Glomerular visceral epithelial cell (primary cell): ENCODE measurements around the gene ILF2.
A peak's percentile ranks its signal among the peaks of the same experiment; 100 is the strongest.
"Not testable (repeated sequence)": the region's sequence is repeated elsewhere in the genome, so short reads cannot be mapped to it uniquely, and the experiment has no call there.

ENCODE experiments used
- DNase-seq: peaks from one replicate; pipeline ENCODE4 v3.0.0-alpha.2; 2016; ENCODE audit errors: extremely low spot score

ILF2 gene

GRCh38 chr1:153670859-153671627 is at the start of gene ILF2:
ILF2 (minus strand) TSS chr1:153670993; CDS start chr1:153670922, 71 bp downstream.
- DNase-seq, result peak; percentile 100

GRCh38 chr1:153717330-153717729 is 46.5 kb upstream of the ILF2 start:
- DNase-seq, result no peak

- not testable (repeated sequence) for DNase-seq
Observed at GRCh38 chr1:153716211-153716610, 45.4 kb upstream of the ILF2 start.

GRCh38 chr1:153711026-153711425 is 40.2 kb upstream of the ILF2 start:
- no peak for DNase-seq

GRCh38 chr1:153705484-153705883 is 34.7 kb upstream of the ILF2 start:
- no peak for DNase-seq

- no peak for DNase-seq
Observed at GRCh38 chr1:153699768-153700167, 29.0 kb upstream of the ILF2 start.

GRCh38 chr1:153698923-153699714 is 28.3 kb upstream of the ILF2 start:
- DNase-seq, result no peak

GRCh38 chr1:153698020-153698922 is 27.5 kb upstream of the ILF2 start:
- DNase-seq, result no peak

- no peak for DNase-seq
Observed at GRCh38 chr1:153697191-153698019, 26.6 kb upstream of the ILF2 start.

- no peak for DNase-seq
Observed at GRCh38 chr1:153696741-153697140, 25.9 kb upstream of the ILF2 start.

GRCh38 chr1:153693466-153693865 is 22.7 kb upstream of the ILF2 start:
- DNase-seq, result no peak

GRCh38 chr1:153688736-153689328 is 18.0 kb upstream of the ILF2 start:
- DNase-seq, result no peak

- no peak for DNase-seq
Observed at GRCh38 chr1:153688276-153688675, 17.5 kb upstream of the ILF2 start.

GRCh38 chr1:153687346-153688125 is 16.7 kb upstream of the ILF2 start:
- DNase-seq, result no peak

- DNase-seq, result no peak
Observed at GRCh38 chr1:153685544-153686340, 14.9 kb upstream of the ILF2 start.

- no peak for DNase-seq
Observed at GRCh38 chr1:153684892-153685291, 14.1 kb upstream of the ILF2 start.

GRCh38 chr1:153683854-153684253 is 13.1 kb upstream of the ILF2 start:
- DNase-seq, result no peak

- no peak for DNase-seq
Observed at GRCh38 chr1:153682730-153683129, 11.9 kb upstream of the ILF2 start.

GRCh38 chr1:153680120-153680403 is 9.3 kb upstream of the ILF2 start:
- no peak for DNase-seq
